CD4-positive, CD25-positive, alpha-beta regulatory T cell (primary cell): ENCODE results near the gene SPATA6. TPM values are rescaled to one million over a fixed set of nuclear protein-coding genes. Genes with fewer than 3 reads are reported as not detected.
"Not testable (repeated sequence)": the region's sequence is repeated elsewhere in the genome, so short reads cannot be mapped to it uniquely, and the experiment has no call there.

Experiments used
- ATAC-seq, 2 donors: fragments of 150-1000 bp; cut with Tn5 transposase; one replicate each; pipeline ENCODE4 v1.10.0; 2021; ENCODE audit warnings: low read depth in 2 of 2, moderate number of reproducible peaks in 2 of 2, moderate library complexity in 1 of 2
- DNase-seq, 3 donors: peaks; one replicate each; pipeline versions ENCODE4 v3.0.0 to v3.0.0-alpha.2; 2012 to 2022; ENCODE audit warnings: mixed read lengths in 1 of 3
- H3K27ac ChIP-seq: one replicate; pipeline ENCODE4 v1.7.0; 2013; ENCODE audit warnings: mild to moderate bottlenecking, low read length; ENCODE audit not compliant: insufficient read depth, poor library complexity, severe bottlenecking
- H3K27me3 ChIP-seq: one replicate; pipeline ENCODE4 v1.7.0; 2013; ENCODE audit warnings: low read length; ENCODE audit not compliant: control insufficient read depth, insufficient read depth
- H3K36me3 ChIP-seq: one replicate; pipeline ENCODE4 v1.7.0; 2013; ENCODE audit warnings: mild to moderate bottlenecking, low read length, moderate library complexity; ENCODE audit not compliant: control insufficient read depth, insufficient read depth
- H3K4me1 ChIP-seq: 2 replicates; pipeline ENCODE4 v1.7.0; 2013; ENCODE audit warnings: mild to moderate bottlenecking, low read length; ENCODE audit not compliant: insufficient read depth, control insufficient read depth, poor library complexity, severe bottlenecking
- H3K4me3 ChIP-seq: one replicate; pipeline ENCODE4 v1.7.0; 2013; ENCODE audit warnings: low read depth, mild to moderate bottlenecking, low read length, moderate library complexity
- H3K9me3 ChIP-seq, 2 experiments: 1 replicate in 1 of 2; 2 replicates in 1 of 2; pipeline ENCODE4 v1.7.0; 2013; ENCODE audit warnings: low read length in 2 of 2, mild to moderate bottlenecking in 1 of 2, moderate library complexity in 1 of 2; ENCODE audit not compliant: control insufficient read depth in 2 of 2
- H3K27ac Mint-ChIP-seq, 3 donors: one replicate each; pipeline ENCODE4 v1.8.0; 2020 to 2022; ENCODE audit warnings: mild to moderate bottlenecking in 3 of 3, mixed read lengths in 3 of 3, moderate library complexity in 2 of 3
- H3K27me3 Mint-ChIP-seq: one replicate; pipeline ENCODE4 v1.8.0; 2022; ENCODE audit warnings: mild to moderate bottlenecking, mixed read lengths
- H3K36me3 Mint-ChIP-seq: one replicate; pipeline ENCODE4 v1.8.0; 2020; ENCODE audit warnings: mixed read lengths
- H3K4me1 Mint-ChIP-seq, 4 donors: one replicate each; pipeline ENCODE4 v1.8.0; 2020 to 2022; ENCODE audit warnings: mixed read lengths in 4 of 4, mild to moderate bottlenecking in 1 of 4
- H3K4me3 Mint-ChIP-seq, 4 donors: one replicate each; pipeline ENCODE4 v1.8.0; 2020 to 2022; ENCODE audit warnings: mild to moderate bottlenecking in 4 of 4, mixed read lengths in 4 of 4, moderate library complexity in 3 of 4
- H3K9me3 Mint-ChIP-seq, 7 donors: one replicate each; pipeline ENCODE4 v1.8.0; 2020 to 2022; ENCODE audit warnings: mixed read lengths in 7 of 7, mild to moderate bottlenecking in 3 of 7, moderate library complexity in 2 of 7
- polyA plus RNA-seq, 4 donors: library from polyadenylated mRNA; unstranded; fragments of 300-500 nt; fragmentation: Illumina TruSeq; gene quantifications; one replicate each; pipeline ENCODE4 v1.2.3, GENCODE V29; 2021
- total RNA-seq: library from RNA; stranded (reverse); gene quantifications from one replicate; pipeline ENCODE4 v1.2.3, GENCODE V29; 2022

Gene SPATA6
- total RNA-seq (0.86 TPM), polyA plus RNA-seq (1 to 10 TPM in 1 of 4 donors, under 1 TPM in 3; 0.18 to 1.6 (median 0.31) TPM)

GRCh38 chr1:48471691-48472576 lies at the start of gene SPATA6:
Gene SPATA6 (minus strand): TSS chr1:48472204. CDS start chr1:48472008, 196 bp downstream.
- peak within 1 kb of the TSS; percentile 17 for H3K27ac ChIP-seq
- peaks cover 3% of the 10 kb centered on the region for H3K36me3 Mint-ChIP-seq

GRCh38 chr1:48519896-48520295 lies 47.9 kb upstream of the SPATA6 start:
- not testable (repeated sequence) for H3K36me3 ChIP-seq, ATAC-seq, H3K4me1 ChIP-seq, H3K27me3 ChIP-seq, DNase-seq, H3K27me3 Mint-ChIP-seq, H3K9me3 Mint-ChIP-seq, H3K27ac Mint-ChIP-seq, H3K36me3 Mint-ChIP-seq, H3K4me3 Mint-ChIP-seq, H3K9me3 ChIP-seq, H3K4me3 ChIP-seq, H3K4me1 Mint-ChIP-seq, H3K27ac ChIP-seq

More at GRCh38 chr1:48471691-48472576, at the start of gene SPATA6:
- peaks cover 34% of the 10 kb centered on the region for H3K27me3 Mint-ChIP-seq
- peaks cover 3% of the 10 kb centered on the region for H3K27me3 ChIP-seq
- H3K27ac Mint-ChIP-seq = peak within 1 kb of the TSS; percentile 27 to 82 (median 35)
- H3K4me3 Mint-ChIP-seq = peak within 1 kb of the TSS; percentile 46 to 91 (median 88)
- peaks cover 0 to 8% (median 5%) of the 10 kb centered on the region in 7 donors for H3K9me3 Mint-ChIP-seq
- peak within 1 kb of the TSS; percentile 39 for H3K4me3 ChIP-seq
- ATAC-seq = peak; percentile 90 to 92
- H3K9me3 ChIP-seq = no peaks in the 10 kb centered on the region
- peak; percentile 80 to 91 (median 81) for DNase-seq
- H3K4me1 Mint-ChIP-seq = peaks cover 0 to 32% (median 21%) of the 10 kb centered on the region in 4 donors
- peaks cover 14% of the 10 kb centered on the region for H3K4me1 ChIP-seq
- H3K36me3 ChIP-seq = no peaks in the 10 kb centered on the region

- Mint-ChIP-seq H3K9me3 (peaks cover 0 to 4% (median 0%) of the 10 kb centered on the region in 7 donors), H3K27ac (no peak overlapping the region), H3K4me1 (no peaks in the 10 kb centered on the region), H3K27me3 (no peaks in the 10 kb centered on the region), H3K4me3 (no peak overlapping the region), H3K36me3 (no peaks in the 10 kb centered on the region)
- H3K4me1 ChIP-seq = no peaks in the 10 kb centered on the region
- H3K27ac ChIP-seq = no peak overlapping the region
- no peaks in the 10 kb centered on the region for H3K27me3 ChIP-seq
- H3K4me3 ChIP-seq = no peak overlapping the region
- no peak for DNase-seq
- no peaks in the 10 kb centered on the region for H3K9me3 ChIP-seq
- no peaks in the 10 kb centered on the region for H3K36me3 ChIP-seq
- no peak for ATAC-seq
Measured at GRCh38 chr1:48506870-48507269, 34.9 kb upstream of the SPATA6 start.

- Mint-ChIP-seq H3K9me3 (no peaks in the 10 kb centered on the region), H3K4me3 (no peak overlapping the region), H3K4me1 (peaks cover 0 to 3% (median 0%) of the 10 kb centered on the region in 4 donors), H3K27me3 (no peaks in the 10 kb centered on the region), H3K27ac (no peak overlapping the region), H3K36me3 (no peaks in the 10 kb centered on the region)
- H3K9me3 ChIP-seq = no peaks in the 10 kb centered on the region
- no peaks in the 10 kb centered on the region for H3K4me1 ChIP-seq
- no peak overlapping the region for H3K4me3 ChIP-seq
- no peak for DNase-seq
- no peak overlapping the region for H3K27ac ChIP-seq
- no peaks in the 10 kb centered on the region for H3K36me3 ChIP-seq
- ATAC-seq = no peak
- H3K27me3 ChIP-seq = no peaks in the 10 kb centered on the region
Measured at GRCh38 chr1:48500541-48501450, 28.8 kb upstream of the SPATA6 start.

GRCh38 chr1:48499211-48499735 lies 27.3 kb upstream of the SPATA6 start:
- H3K4me3 Mint-ChIP-seq = no peak overlapping the region
- H3K9me3 ChIP-seq = no peaks in the 10 kb centered on the region
- H3K4me3 ChIP-seq = no peak overlapping the region
- no peaks in the 10 kb centered on the region for H3K9me3 Mint-ChIP-seq
- H3K27me3 ChIP-seq = no peaks in the 10 kb centered on the region
- H3K27me3 Mint-ChIP-seq = no peaks in the 10 kb centered on the region
- ATAC-seq = no peak
- no peaks in the 10 kb centered on the region for H3K36me3 ChIP-seq
- DNase-seq = no peak
- H3K4me1 Mint-ChIP-seq = peaks cover 0 to 3% (median 0%) of the 10 kb centered on the region in 4 donors
- H3K27ac ChIP-seq = no peak overlapping the region
- no peaks in the 10 kb centered on the region for H3K4me1 ChIP-seq
- no peaks in the 10 kb centered on the region for H3K36me3 Mint-ChIP-seq
- no peak overlapping the region for H3K27ac Mint-ChIP-seq

- Histone ChIP-seq H3K4me3 (no peak overlapping the region), H3K9me3 (no peaks in the 10 kb centered on the region), H3K36me3 (no peaks in the 10 kb centered on the region), H3K27me3 (no peaks in the 10 kb centered on the region), H3K27ac (no peak overlapping the region), H3K4me1 (no peaks in the 10 kb centered on the region)
- Mint-ChIP-seq H3K4me1 (peaks cover 0 to 3% (median 0%) of the 10 kb centered on the region in 4 donors), H3K9me3 (no peaks in the 10 kb centered on the region), H3K27me3 (no peaks in the 10 kb centered on the region), H3K36me3 (no peaks in the 10 kb centered on the region), H3K4me3 (no peak overlapping the region), H3K27ac (peak overlapping the region in 1 of 3 donors; percentile 74)
- ATAC-seq = peak; percentile 50 to 56
- peak; percentile 13 to 58 (median 30) for DNase-seq
Measured at GRCh38 chr1:48498096-48498791, 26.2 kb upstream of the SPATA6 start.

GRCh38 chr1:48495911-48496310 lies 23.9 kb upstream of the SPATA6 start:
- Mint-ChIP-seq H3K4me3 (no peak overlapping the region), H3K4me1 (peaks cover 0 to 3% (median 0%) of the 10 kb centered on the region in 4 donors), H3K36me3 (no peaks in the 10 kb centered on the region), H3K9me3 (no peaks in the 10 kb centered on the region), H3K27me3 (peaks cover 5% of the 10 kb centered on the region), H3K27ac (peak overlapping the region in 1 of 3 donors; percentile 7)
- Histone ChIP-seq H3K27ac (no peak overlapping the region), H3K4me3 (no peak overlapping the region), H3K9me3 (no peaks in the 10 kb centered on the region), H3K4me1 (no peaks in the 10 kb centered on the region), H3K36me3 (no peaks in the 10 kb centered on the region), H3K27me3 (no peaks in the 10 kb centered on the region)
- no peak for ATAC-seq
- no peak for DNase-seq
